SU-DHL-6 (cell line): Measurements from ENCODE around the gene ZNF391.

Experiments
- H2AFZ ChIP-seq: fragments of 200-600 bp; sonication (generic); 2 replicates; pipeline ENCODE4 v1.6.1; 2014; ENCODE audit warnings: low read depth, mild to moderate bottlenecking, moderate library complexity, mixed read lengths, antibody characterized with exemption, low read length; ENCODE audit not compliant: severe bottlenecking
- H3F3A ChIP-seq: fragments of 200-600 bp; shearing (Covaris generic); 2 replicates; pipeline ENCODE4 v1.6.0; 2016; ENCODE audit warnings: antibody characterized with exemption, mild to moderate bottlenecking; ENCODE audit not compliant: insufficient read depth
- H3K27ac ChIP-seq: fragments of 200-600 bp; sonication (generic); 2 replicates; pipeline ENCODE4 v1.5.1; 2016; ENCODE audit warnings: low read depth, mild to moderate bottlenecking, low read length, moderate library complexity, mixed read lengths
- H3K27me3 ChIP-seq: fragments of 200-600 bp; sonication (generic), shearing (Covaris generic); 2 replicates; pipeline ENCODE4 v1.6.0; 2014; ENCODE audit warnings: mild to moderate bottlenecking, low read length
- H3K36me3 ChIP-seq: fragments of 200-600 bp; sonication (generic); 2 replicates; pipeline ENCODE4 v1.6.1; 2014; ENCODE audit warnings: mild to moderate bottlenecking, low read length, mixed read lengths
- H3K4me2 ChIP-seq: fragments of 300-600, 200-600 bp; shearing (Covaris generic), sonication (generic); 2 replicates; pipeline ENCODE4 v1.6.0; 2014; ENCODE audit warnings: low read length, low read depth, mild to moderate bottlenecking; ENCODE audit not compliant: poor library complexity, severe bottlenecking
- H3K4me3 ChIP-seq: fragments of 200-600 bp; sonication (generic); 2 replicates; pipeline ENCODE4 v1.5.1; 2014; ENCODE audit warnings: antibody characterized with exemption, low read length, mild to moderate bottlenecking, mixed read lengths; ENCODE audit not compliant: insufficient read depth, poor library complexity, severe bottlenecking
- H3K79me2 ChIP-seq: fragments of 200-600 bp; sonication (generic); 2 replicates; pipeline ENCODE4 v1.6.1; 2014; ENCODE audit warnings: mild to moderate bottlenecking, low read length, moderate library complexity; ENCODE audit not compliant: insufficient read depth
- H3K9ac ChIP-seq: fragments of 200-600 bp; sonication (generic); 2 replicates; pipeline ENCODE4 v1.7.0; 2014; ENCODE audit warnings: mild to moderate bottlenecking, low read length
- H3K9me2 ChIP-seq: fragments of 200-600 bp; sonication (generic); replicated peaks from 2 replicates; pipeline ENCODE4 v1.6.1; 2014; ENCODE audit warnings: low read length; ENCODE audit not compliant: insufficient read depth
- H3K9me3 ChIP-seq: fragments of 200-600 bp; sonication (generic); 2 replicates; pipeline ENCODE4 v1.6.1; 2014; ENCODE audit warnings: low read length, mixed read lengths; ENCODE audit not compliant: insufficient read depth
- H4K20me1 ChIP-seq: fragments of 200-600 bp; sonication (generic); 2 replicates; pipeline ENCODE4 v1.6.1; 2014; ENCODE audit warnings: low read depth, mild to moderate bottlenecking, antibody characterized with exemption, low read length, moderate library complexity, mixed read lengths
- CTCF ChIP-seq: fragments of 200-600 bp; sonication (generic); IDR thresholded peaks from one replicate; pipeline ENCODE4 v1.5.1; 2017; ENCODE audit warnings: antibody characterized with exemption, mild to moderate bottlenecking, low read length, moderate library complexity; ENCODE audit not compliant: insufficient read depth, poor library complexity, severe bottlenecking
- EZH2phosphoT487 ChIP-seq: fragments of 200-600 bp; sonication (generic), shearing (Covaris generic); conservative IDR thresholded peaks from 2 replicates; pipeline ENCODE4 v1.6.1; 2018; ENCODE audit warnings: mild to moderate bottlenecking, antibody characterized with exemption, low read length, moderate library complexity, mixed read lengths

The ZNF391 gene

GRCh38 chr6:27448456-27448855 lies 59.9 kb downstream of the ZNF391 start:
- TF ChIP-seq CTCF (no peak), EZH2phosphoT487 (no peak)
- Histone ChIP-seq H3K9me2 (no peaks in the 10 kb centered on the region), H3K4me2 (no peak overlapping the region), H3K27ac (no peak overlapping the region), H3K9ac (no peak overlapping the region), H3K9me3 (peaks cover 53% of the 10 kb centered on the region), H3K4me3 (no peak overlapping the region), H2AFZ (no peak overlapping the region), H3K36me3 (peaks cover 58% of the 10 kb centered on the region), H4K20me1 (no peaks in the 10 kb centered on the region), H3K79me2 (no peaks in the 10 kb centered on the region), H3K27me3 (no peaks in the 10 kb centered on the region), H3F3A (no peaks in the 10 kb centered on the region)

- TF ChIP-seq EZH2phosphoT487, result no peak
- TF ChIP-seq CTCF, result no peak
- H3K9me3 ChIP-seq, result peaks cover 87% of the 10 kb centered on the region
- H3K27ac ChIP-seq, result no peak overlapping the region
- no peaks in the 10 kb centered on the region for H4K20me1 ChIP-seq
- no peaks in the 10 kb centered on the region for H3K27me3 ChIP-seq
- no peak overlapping the region for H3K4me2 ChIP-seq
- H3K79me2 ChIP-seq, result no peaks in the 10 kb centered on the region
- no peak overlapping the region for H3K9ac ChIP-seq
- no peaks in the 10 kb centered on the region for H3K9me2 ChIP-seq
- H3K4me3 ChIP-seq, result no peak overlapping the region
- peaks cover 92% of the 10 kb centered on the region for H3K36me3 ChIP-seq
- no peak overlapping the region for H2AFZ ChIP-seq
- no peaks in the 10 kb centered on the region for H3F3A ChIP-seq
Observed at GRCh38 chr6:27451660-27452390, 63.3 kb downstream of the ZNF391 start.

GRCh38 chr6:27452496-27452897 lies 63.9 kb downstream of the ZNF391 start:
- Histone ChIP-seq H3K27me3 (no peaks in the 10 kb centered on the region), H4K20me1 (no peaks in the 10 kb centered on the region), H3K4me3 (no peak overlapping the region), H3K4me2 (no peak overlapping the region), H3K9me3 (peaks cover 93% of the 10 kb centered on the region), H3K27ac (no peak overlapping the region), H3K36me3 (peaks cover 98% of the 10 kb centered on the region), H3K9me2 (no peaks in the 10 kb centered on the region), H3F3A (no peaks in the 10 kb centered on the region), H3K9ac (no peak overlapping the region), H2AFZ (no peak overlapping the region), H3K79me2 (peaks cover under 1% of the 10 kb centered on the region; the same call in 1 of the 2 replicates)
- no peak for TF ChIP-seq CTCF
- no peak for TF ChIP-seq EZH2phosphoT487
